ENCODE data around the gene VPS51. TPM values are rescaled to one million over a fixed set of nuclear protein-coding genes. Genes with fewer than 3 reads are reported as not detected.
A peak's percentile ranks its signal among the peaks of the same experiment; 100 is the strongest.

The VPS51 gene
- total RNA-seq, 2 experiments from 2014 or later, result 104 to 116 TPM

DNA sequence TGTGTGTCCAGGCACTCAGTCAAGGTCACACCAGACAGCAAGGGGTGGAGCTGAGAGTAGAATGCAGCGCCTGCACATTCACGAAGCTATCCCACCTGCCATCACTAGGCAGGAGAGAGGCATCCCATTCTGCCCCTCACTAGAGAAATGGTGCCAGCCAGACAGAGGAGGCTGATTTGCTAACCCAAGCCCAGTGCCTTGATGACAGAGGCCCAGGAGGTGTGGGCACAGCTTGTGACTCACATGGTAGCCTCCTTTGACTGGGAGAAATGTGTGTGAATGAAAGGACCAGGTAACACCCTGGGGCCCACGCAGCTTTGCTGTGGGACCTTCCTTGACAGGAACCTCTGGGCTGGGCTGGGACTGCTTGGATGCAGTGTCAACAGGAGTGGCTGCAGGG is 32.5 kb upstream of the VPS51 start:
- H3K4me3 Mint-ChIP-seq, result no peak overlapping the region
- DNase-seq (no peak), ATAC-seq (no peak)
- H3K9me3 Mint-ChIP-seq (ENCODE audit: low read depth), result no peaks in the 10 kb centered on the region
- CTCF ChIA-PET, result interaction anchor here (0.8 to 1.2 kb wide), 3 partner anchors 9 to 84 kb away, joined by 3 read pairs; partner anchors contain the start of gene ARL2
- no peaks in the 10 kb centered on the region for H3K36me3 Mint-ChIP-seq
- peaks cover 12% of the 10 kb centered on the region for H3K4me1 Mint-ChIP-seq
- no peaks in the 10 kb centered on the region for H3K27me3 Mint-ChIP-seq
- H3K27ac Mint-ChIP-seq, result no peak overlapping the region

DNA sequence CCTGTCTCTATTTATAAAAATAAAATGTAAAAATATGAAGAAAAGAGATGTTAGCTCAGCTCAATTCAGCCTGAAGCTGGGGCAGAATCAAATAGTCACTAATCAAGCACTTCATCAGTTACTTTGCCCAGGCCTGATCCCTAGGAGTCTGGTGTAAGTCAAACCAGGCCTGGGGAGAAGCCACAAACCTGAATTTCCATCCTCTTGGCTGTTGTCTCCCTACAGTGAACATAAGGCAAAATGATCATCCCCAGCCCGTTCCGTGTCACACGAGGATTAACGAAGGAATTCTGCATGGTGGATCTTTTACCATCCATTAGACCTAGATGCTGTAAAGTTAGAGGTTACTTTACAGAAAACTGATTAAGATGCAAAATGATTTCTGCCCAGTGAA is 31.2 kb upstream of the VPS51 start:
- no peak for DNase-seq
- H3K9me3 Mint-ChIP-seq (ENCODE audit: low read depth), result no peaks in the 10 kb centered on the region
- H3K27me3 Mint-ChIP-seq, result no peaks in the 10 kb centered on the region
- H3K4me1 Mint-ChIP-seq, result peaks cover 11% of the 10 kb centered on the region
- H3K4me3 Mint-ChIP-seq, result no peak overlapping the region
- no peak for ATAC-seq
- H3K36me3 Mint-ChIP-seq, result no peaks in the 10 kb centered on the region
- CTCF ChIA-PET, result interaction anchor here (1.2 kb wide), 1 partner anchor 8 kb away, joined by 3 read pairs; no protein-coding TSS in a partner anchor
- H3K27ac Mint-ChIP-seq, result no peak overlapping the region

DNA sequence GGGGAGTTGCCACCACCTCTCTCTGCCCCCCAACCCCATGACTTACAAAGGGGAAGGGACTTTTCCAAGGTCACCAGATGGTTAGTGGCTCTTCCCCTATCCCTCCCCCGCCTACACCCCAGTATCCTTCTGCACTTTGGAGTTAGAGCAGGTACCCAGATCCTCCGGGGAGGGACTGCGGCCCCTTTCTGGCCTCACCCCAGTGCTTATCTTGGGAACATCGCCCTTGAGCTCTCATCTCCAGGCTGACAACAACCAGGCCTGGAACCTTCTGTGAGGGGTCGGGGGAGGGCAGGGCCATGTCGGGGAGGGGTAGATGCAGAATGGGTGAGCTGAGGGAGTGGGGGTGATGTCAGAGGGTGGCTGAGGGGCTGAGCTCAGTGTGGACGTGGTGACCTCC is 30.2 kb upstream of the VPS51 start:
- Mint-ChIP-seq H3K4me1 (peaks cover 1% of the 10 kb centered on the region), H3K36me3 (no peaks in the 10 kb centered on the region), H3K4me3 (no peak overlapping the region), H3K9me3 (ENCODE audit: low read depth) (no peaks in the 10 kb centered on the region), H3K27me3 (no peaks in the 10 kb centered on the region), H3K27ac (no peak overlapping the region)
- DNase-seq (no peak), ATAC-seq (no peak)
- CTCF ChIA-PET, result interaction anchor here (0.7 kb wide), 1 partner anchor 104 kb away, joined by 3 read pairs; no protein-coding TSS in a partner anchor

DNA sequence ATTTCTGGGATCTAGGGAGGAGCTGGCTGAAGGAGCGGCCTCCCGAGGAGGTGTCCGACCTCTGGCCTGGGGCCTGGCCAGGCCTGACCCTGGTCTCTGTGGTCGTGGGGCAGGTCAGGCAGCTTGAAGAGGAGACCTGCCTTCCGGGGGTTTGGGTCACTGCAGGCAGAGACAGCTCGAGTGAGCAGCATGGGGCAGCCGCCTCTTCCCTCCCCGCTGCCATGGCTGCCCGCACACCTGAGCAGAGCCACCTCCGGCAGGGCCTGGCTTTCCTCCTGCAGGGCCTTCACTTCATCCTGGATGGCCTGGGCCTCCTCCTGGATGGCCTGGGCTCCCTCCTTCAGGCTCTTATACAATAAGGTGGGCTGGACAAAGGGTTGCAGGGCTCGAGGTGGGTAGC is 29.7 kb upstream of the VPS51 start:
- Mint-ChIP-seq H3K36me3 (no peaks in the 10 kb centered on the region), H3K9me3 (ENCODE audit: low read depth) (no peaks in the 10 kb centered on the region), H3K27me3 (no peaks in the 10 kb centered on the region), H3K4me3 (no peak overlapping the region), H3K4me1 (no peaks in the 10 kb centered on the region), H3K27ac (no peak overlapping the region)
- no peak for ATAC-seq
- CTCF ChIA-PET, result no interaction called here
- DNase-seq, result no peak

DNA sequence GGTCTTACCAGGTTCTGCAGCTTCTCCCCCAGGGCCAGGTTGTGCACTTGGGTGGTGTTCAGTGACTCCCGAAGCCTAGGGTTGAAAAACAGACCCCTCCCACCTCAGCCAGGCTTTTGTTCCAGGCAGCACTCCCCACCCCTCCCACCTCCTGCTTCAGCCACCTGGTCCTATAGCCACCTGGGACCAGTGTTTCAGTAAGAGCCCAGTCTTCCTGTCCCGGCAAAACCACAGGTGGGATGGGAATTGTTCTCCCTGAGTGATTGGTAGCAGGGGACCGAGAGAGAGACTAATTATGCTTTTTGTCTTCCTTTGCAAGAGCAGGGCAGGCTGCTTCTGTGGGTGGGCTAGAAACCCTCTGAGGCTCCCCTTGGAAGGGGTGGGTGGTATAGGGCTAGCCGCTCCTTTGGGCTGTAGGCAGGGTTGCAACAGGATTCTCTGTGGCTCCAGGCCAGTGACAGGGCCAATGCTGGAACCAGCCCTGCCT is 29.2 kb upstream of the VPS51 start:
- Mint-ChIP-seq H3K27ac (no peak overlapping the region), H3K9me3 (ENCODE audit: low read depth) (no peaks in the 10 kb centered on the region), H3K4me3 (no peak overlapping the region), H3K4me1 (no peaks in the 10 kb centered on the region), H3K36me3 (no peaks in the 10 kb centered on the region), H3K27me3 (no peaks in the 10 kb centered on the region)
- no peak for ATAC-seq
- no peak for DNase-seq
- CTCF ChIA-PET, result no interaction called here

DNA sequence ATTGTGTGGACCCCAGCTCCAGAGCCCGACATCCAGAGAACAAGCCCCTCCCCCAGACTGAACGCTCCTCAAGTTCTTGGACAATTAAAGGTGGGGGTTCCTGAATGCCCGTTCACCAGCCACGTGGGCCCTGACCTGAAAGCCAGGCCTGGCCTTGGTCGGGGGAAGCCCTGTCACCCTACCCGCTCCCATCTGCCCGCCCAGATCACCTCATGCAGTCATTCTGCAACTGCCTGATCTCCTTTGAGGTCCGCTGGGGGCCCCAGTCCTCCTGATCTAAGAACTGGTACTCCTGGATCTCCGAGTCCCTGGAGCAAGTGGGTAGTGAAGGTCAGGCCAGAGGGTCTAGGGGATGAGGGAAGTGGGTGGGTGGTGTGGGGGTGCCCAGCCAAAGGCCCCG is 28.6 kb upstream of the VPS51 start:
- no peak for ATAC-seq
- Mint-ChIP-seq H3K36me3 (no peaks in the 10 kb centered on the region), H3K27me3 (no peaks in the 10 kb centered on the region), H3K4me1 (no peaks in the 10 kb centered on the region), H3K4me3 (no peak overlapping the region), H3K9me3 (ENCODE audit: low read depth) (no peaks in the 10 kb centered on the region), H3K27ac (no peak overlapping the region)
- CTCF ChIA-PET, result no interaction called here
- no peak for DNase-seq

DNA sequence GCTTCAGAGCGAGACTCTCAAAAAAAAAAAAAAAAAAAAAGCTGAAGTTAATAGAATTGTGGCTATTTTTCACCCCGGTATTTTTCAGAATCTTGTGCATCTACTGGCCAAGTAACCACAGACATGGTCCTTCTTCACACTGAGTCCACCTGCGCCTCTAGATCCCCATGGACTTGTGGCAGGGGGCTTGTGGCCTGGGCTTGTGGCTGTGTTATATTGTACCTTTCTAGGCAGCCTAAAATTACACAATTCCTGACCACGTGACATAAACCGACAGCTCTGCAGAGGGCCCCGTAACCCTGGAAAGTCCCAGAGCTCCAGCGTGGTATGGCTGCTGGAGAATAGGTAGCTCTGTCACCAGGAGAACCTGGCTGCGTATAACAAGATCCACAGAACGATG is 26.8 kb upstream of the VPS51 start:
- CTCF ChIA-PET, result interaction anchor here (1.0 kb wide), 1 partner anchor 48 kb away, joined by 3 read pairs; the partner anchor contains the start of gene ZNHIT2
- ATAC-seq (no peak), DNase-seq (no peak)
- Mint-ChIP-seq H3K4me3 (no peak overlapping the region), H3K36me3 (no peaks in the 10 kb centered on the region), H3K4me1 (no peaks in the 10 kb centered on the region), H3K27me3 (no peaks in the 10 kb centered on the region), H3K9me3 (ENCODE audit: low read depth) (no peaks in the 10 kb centered on the region), H3K27ac (no peak overlapping the region)

DNA sequence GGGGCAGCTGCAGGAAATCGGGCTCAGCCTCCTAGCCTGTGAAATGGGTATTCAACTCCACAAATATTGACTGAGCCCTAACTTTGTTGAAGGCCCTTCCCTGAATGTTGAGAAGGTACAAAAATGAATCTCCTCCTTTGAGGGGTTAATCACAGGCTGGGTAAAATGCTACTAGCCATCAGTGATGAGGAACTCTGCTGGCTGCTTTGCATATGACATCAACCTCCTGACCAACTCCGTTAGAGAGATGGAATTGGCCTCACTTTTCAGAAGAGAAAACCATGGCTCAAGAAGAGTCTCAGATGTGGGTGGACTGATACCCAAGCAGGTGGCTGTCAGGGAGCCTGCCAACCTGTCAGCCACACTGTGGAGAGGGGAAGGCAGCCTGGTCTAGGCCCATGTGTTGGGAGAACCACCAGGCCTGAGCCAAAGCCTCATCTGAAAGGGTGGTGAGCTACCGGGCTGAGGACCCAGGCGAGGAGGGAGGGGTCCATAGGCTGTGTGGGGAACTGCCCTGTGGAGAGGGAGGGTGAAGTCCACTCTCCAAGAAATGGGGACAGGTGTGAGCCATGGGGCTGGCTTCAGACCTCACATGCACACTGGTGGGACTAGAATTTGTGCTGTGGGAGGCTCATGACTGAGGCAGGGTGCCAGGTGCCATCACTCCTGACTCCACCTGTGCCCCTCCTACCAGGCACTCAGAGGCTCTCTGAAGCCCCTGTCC is 23.9 kb upstream of the VPS51 start:
- peaks cover 8% of the 10 kb centered on the region for H3K4me1 Mint-ChIP-seq
- H3K27ac Mint-ChIP-seq, result no peak overlapping the region
- no peaks in the 10 kb centered on the region for H3K9me3 Mint-ChIP-seq (ENCODE audit: low read depth)
- no peaks in the 10 kb centered on the region for H3K27me3 Mint-ChIP-seq
- CTCF ChIA-PET, result interaction anchor here (0.6 to 1.6 kb wide), 3 partner anchors 8 to 22 kb away, joined by 3 read pairs; no protein-coding TSS in a partner anchor
- peaks cover 12% of the 10 kb centered on the region for H3K36me3 Mint-ChIP-seq
- no peak for ATAC-seq
- DNase-seq, result no peak
- H3K4me3 Mint-ChIP-seq, result no peak overlapping the region

DNA sequence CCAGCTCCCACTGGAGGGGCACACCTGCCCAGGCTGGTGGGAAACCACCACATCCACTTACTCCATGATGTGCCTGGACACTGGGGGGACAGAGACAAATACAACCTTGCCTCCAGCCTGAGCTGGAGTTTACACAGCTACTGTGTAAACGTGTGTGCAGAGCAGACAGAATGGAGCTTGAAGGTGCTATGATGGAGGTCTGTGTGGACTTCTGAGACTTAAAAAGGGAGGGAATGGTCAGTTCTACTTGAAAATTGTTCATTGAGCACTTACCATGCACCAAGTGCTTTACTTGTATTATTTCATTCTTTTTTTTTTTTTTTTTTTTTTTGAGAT is 23.4 kb upstream of the VPS51 start:
- H3K4me3 Mint-ChIP-seq, result no peak overlapping the region
- no peaks in the 10 kb centered on the region for H3K27me3 Mint-ChIP-seq
- H3K4me1 Mint-ChIP-seq, result peaks cover 13% of the 10 kb centered on the region
- peaks cover 17% of the 10 kb centered on the region for H3K36me3 Mint-ChIP-seq
- H3K9me3 Mint-ChIP-seq (ENCODE audit: low read depth), result no peaks in the 10 kb centered on the region
- ATAC-seq (no peak), DNase-seq (no peak)
- CTCF ChIA-PET, result interaction anchor here (0.6 to 1.6 kb wide), 3 partner anchors 8 to 23 kb away, joined by 3 read pairs; no protein-coding TSS in a partner anchor
- H3K27ac Mint-ChIP-seq, result no peak overlapping the region

DNA sequence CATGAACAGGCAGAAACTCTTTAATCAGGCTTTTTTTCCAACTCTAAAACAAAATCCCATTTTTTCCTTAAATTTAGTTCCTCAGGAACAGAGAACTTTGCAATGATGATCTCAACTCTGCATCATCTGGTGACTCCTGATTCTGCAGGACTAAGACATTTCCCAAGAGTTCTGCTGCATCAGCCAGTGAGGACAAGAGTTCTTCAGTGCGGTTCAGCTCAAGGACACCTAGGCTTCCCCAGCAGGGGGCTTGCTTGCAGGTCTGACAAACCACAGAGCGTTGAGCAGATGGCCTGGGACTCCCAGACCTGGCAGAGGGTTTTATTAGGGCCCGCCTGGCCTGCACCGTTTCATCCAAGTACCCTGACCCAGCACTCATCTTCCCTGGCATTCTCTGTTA is 18.6 kb upstream of the VPS51 start:
- Mint-ChIP-seq H3K27me3 (no peaks in the 10 kb centered on the region), H3K36me3 (peaks cover 48% of the 10 kb centered on the region), H3K4me3 (no peak overlapping the region), H3K27ac (peak overlapping the region; percentile 45), H3K4me1 (peaks cover 55% of the 10 kb centered on the region), H3K9me3 (ENCODE audit: low read depth) (no peaks in the 10 kb centered on the region)
- ATAC-seq, result no peak
- CTCF ChIA-PET, result interaction anchor here (1.2 to 4.6 kb wide), 2 partner anchors 28 to 64 kb away, joined by 5 to 24 read pairs; partner anchors contain the start of gene ARL2
- DNase-seq, result no peak

DNA sequence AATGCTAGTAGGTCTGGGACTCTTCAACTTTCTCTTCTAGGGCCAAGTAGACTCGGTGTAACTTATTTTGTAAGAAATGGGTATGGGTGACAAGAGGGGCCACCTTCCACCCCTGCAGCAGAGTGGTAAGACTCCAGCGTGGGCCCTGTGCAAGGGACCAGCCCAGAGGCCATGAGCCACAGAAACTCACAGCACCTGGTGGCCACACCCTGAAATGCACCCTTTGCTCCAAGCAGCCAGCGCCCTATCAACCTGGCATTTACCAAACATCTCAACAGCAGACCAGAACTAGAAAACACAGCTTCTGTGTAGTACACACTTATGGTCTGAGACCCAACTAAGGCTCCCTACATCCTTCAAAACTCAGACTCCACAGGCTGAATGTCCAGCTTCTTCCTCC is 17.9 kb upstream of the VPS51 start:
- peaks cover 54% of the 10 kb centered on the region for H3K36me3 Mint-ChIP-seq
- no peak overlapping the region for H3K4me3 Mint-ChIP-seq
- peak; percentile 87 for ATAC-seq
- H3K4me1 Mint-ChIP-seq, result peaks cover 62% of the 10 kb centered on the region
- H3K27me3 Mint-ChIP-seq, result no peaks in the 10 kb centered on the region
- peak overlapping the region; percentile 39 for H3K27ac Mint-ChIP-seq
- no peaks in the 10 kb centered on the region for H3K9me3 Mint-ChIP-seq (ENCODE audit: low read depth)
- CTCF ChIA-PET, result interaction anchor here (0.8 to 4.6 kb wide), 5 partner anchors 12 to 64 kb away, joined by 3 to 24 read pairs (median 5); partner anchors contain the start of genes ARL2 and SNX15
- peak; percentile 81 for DNase-seq

DNA sequence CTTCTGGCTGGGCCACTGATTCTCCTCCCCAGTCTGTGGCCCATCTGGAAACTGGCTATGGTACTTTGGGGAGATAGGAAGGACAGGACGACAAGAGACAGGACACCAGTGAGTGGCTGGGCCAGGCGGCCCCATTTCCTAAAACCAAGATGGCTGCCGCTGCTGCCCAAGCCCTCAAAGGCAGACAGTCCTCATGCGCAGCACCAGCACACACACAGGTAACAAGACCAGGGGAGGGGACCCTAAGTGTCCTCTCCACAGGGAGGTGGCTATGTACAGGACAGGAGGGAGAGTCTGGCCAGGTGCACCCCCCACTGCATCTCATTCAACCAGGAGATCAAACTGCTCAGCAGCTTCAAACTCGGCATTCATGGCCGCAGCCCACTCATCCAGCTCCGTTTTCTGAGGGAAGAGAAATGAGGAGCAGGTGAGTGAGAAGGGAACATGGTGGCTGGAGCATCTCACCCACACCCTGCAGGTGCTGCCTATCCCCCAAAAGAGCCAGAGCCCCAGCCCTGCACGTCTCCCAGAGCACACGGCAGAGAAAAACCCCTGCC is 17.1 kb upstream of the VPS51 start:
- Mint-ChIP-seq H3K27me3 (peaks cover under 1% of the 10 kb centered on the region), H3K4me3 (no peak overlapping the region), H3K4me1 (peaks cover 63% of the 10 kb centered on the region), H3K9me3 (ENCODE audit: low read depth) (no peaks in the 10 kb centered on the region), H3K27ac (peak overlapping the region; percentile 39), H3K36me3 (peaks cover 58% of the 10 kb centered on the region)
- no peak for ATAC-seq
- DNase-seq, result no peak
- CTCF ChIA-PET, result interaction anchor here (0.8 to 4.6 kb wide), 4 partner anchors 12 to 65 kb away, joined by 3 to 24 read pairs (median 4); partner anchors contain the start of genes ARL2 and SNX15

DNA sequence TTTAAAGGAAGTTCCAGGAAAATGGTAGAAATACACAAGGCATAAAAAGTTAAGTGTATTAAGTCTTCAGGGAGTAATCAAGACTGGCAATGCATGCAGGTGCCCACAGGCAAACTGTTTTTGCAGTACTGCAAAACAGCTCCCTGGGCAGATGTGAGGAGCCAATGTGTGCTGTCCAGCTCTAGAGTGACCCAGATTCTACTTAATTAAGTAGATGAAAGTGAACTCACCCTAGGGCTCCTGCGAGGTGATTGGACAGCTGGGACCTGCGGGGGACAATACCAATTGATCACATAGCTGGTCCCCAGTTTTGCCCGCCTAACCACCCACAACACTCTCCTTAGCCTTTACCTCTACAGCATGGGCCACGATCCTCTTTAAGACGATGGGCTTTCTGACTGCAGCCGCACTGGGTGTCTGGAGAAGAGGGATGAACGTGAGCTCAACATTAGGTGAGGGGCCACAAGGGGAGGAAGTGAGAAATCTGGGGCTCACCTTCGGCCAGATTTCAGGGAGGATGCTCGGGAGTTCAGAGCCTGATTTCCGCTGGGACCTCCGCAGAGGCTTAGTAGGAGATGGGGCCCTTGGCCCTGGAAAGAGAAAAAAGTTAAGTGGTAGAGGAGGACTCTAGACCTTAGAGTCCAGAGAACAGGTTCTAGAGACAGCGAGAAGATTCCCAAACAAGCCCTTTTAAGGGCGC is 12.7 kb upstream of the VPS51 start:
- peaks cover 2% of the 10 kb centered on the region for H3K27me3 Mint-ChIP-seq
- CTCF ChIA-PET, result interaction anchor here (1.0 to 4.0 kb wide), 11 partner anchors 8 to 235 kb away, joined by 3 to 25 read pairs (median 4); partner anchors contain the start of genes ARL2 and ZNHIT2
- peak overlapping the region; percentile 99 for H3K27ac Mint-ChIP-seq
- H3K36me3 Mint-ChIP-seq, result peaks cover 45% of the 10 kb centered on the region
- peaks cover 62% of the 10 kb centered on the region for H3K4me1 Mint-ChIP-seq
- peak; percentile 56 for DNase-seq
- H3K4me3 Mint-ChIP-seq, result peak overlapping the region; percentile 98
- no peaks in the 10 kb centered on the region for H3K9me3 Mint-ChIP-seq (ENCODE audit: low read depth)
- peak; percentile 10 for ATAC-seq

Data from activated CD8-positive, alpha-beta memory T cell treated with anti-CD3 and anti-CD28 coated beads, Interleukin-2, amount 10 ng/mL, durations not matched to agents 7 days and 5 days (primary cell).